Fibroblast of villous mesenchyme (primary cell): ENCODE data around the gene RAI14. TPM values are rescaled to one million over a fixed set of nuclear protein-coding genes. Genes with fewer than 3 reads are reported as not detected.
A peak's percentile ranks its signal among the peaks of the same experiment; 100 is the strongest.
"Not testable (repeated sequence)": the region's sequence is repeated elsewhere in the genome, so short reads cannot be mapped to it uniquely, and the experiment has no call there.

Source experiments
- DNase-seq: peaks from one replicate; pipeline ENCODE4 v3.0.0-alpha.2; 2010; ENCODE audit warnings: low read depth
- H3K4me3 ChIP-seq: 2 replicates; pipeline ENCODE4 v1.5.1; 2011; ENCODE audit warnings: low read depth, mild to moderate bottlenecking, low read length
- total RNA-seq: library from RNA; depleted of rRNA; stranded (reverse); fragments of >200 nt; gene quantifications from 2 replicates; pipeline ENCODE4 v1.2.3, GENCODE V29; 2012
- TF ChIP-seq, protein P1 (sequence below): IDR thresholded peaks from 2 replicates; pipeline ENCODE4 v1.5.1; 2012; ENCODE audit warnings: low read depth, mild to moderate bottlenecking, low read length; ENCODE audit not compliant: insufficient read depth

Gene RAI14
- total RNA-seq, 1 donor: 291 TPM

DNA sequence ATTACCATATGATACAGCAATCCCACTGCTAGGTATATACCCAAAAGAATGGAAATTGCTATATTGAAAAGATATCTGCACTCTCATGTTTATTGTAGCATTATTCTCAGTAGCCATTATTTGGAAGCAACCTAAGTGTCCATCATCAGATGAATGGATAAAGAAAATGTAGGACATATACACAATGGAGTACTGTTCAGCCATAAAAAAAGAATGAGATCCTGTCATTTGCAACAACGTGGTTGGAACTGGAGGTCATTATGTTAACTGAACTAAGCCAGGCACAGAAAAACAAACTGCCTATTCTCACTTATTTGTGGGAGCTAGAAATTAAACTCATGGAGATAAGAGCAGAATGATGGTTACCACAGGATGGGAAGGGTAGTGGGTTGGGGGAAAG, 119.8 kb downstream of the RAI14 start:
- H3K4me3 ChIP-seq: no peak overlapping the region
- TF ChIP-seq, protein P1, sequence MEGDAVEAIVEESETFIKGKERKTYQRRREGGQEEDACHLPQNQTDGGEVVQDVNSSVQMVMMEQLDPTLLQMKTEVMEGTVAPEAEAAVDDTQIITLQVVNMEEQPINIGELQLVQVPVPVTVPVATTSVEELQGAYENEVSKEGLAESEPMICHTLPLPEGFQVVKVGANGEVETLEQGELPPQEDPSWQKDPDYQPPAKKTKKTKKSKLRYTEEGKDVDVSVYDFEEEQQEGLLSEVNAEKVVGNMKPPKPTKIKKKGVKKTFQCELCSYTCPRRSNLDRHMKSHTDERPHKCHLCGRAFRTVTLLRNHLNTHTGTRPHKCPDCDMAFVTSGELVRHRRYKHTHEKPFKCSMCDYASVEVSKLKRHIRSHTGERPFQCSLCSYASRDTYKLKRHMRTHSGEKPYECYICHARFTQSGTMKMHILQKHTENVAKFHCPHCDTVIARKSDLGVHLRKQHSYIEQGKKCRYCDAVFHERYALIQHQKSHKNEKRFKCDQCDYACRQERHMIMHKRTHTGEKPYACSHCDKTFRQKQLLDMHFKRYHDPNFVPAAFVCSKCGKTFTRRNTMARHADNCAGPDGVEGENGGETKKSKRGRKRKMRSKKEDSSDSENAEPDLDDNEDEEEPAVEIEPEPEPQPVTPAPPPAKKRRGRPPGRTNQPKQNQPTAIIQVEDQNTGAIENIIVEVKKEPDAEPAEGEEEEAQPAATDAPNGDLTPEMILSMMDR: no peak
- DNase-seq: no peak

DNA sequence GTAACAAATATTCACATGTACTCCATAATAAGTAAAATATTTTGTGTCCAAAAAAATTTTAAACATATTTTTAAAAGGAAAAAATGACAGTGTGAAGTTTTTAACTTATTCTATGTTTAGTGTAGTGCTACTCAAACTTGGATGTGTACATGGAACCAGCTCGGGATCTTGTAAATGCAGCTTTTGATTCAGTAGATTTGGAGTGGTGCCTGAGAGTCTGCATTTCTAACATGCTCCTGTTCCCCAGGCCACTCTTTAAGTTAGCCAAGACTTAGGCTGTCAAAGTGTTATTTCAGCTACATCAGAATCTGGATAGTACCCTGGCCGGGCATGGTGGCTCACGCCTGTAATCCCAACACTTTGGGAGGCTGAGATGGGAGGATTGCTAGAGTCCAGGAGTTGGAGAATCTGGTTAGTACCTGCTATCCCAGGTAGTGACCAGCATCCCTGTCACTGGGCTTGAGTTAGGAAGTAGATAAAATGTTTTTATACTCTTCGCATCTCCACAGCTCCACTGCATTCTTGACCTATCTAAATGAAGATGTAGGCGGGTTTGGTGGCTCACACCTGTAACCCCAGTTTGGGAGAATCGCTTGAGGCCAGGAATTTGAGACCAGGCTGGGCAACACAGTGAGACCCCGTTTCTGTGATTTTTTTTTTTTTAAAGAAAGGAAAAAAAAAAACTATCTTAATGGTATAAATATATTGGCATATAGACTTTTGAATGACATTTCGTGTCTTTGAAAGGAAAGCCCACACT, 122.1 kb downstream of the RAI14 start:
- no peak overlapping the region for H3K4me3 ChIP-seq
- DNase-seq: no peak
- TF ChIP-seq, protein P1: no peak

DNA sequence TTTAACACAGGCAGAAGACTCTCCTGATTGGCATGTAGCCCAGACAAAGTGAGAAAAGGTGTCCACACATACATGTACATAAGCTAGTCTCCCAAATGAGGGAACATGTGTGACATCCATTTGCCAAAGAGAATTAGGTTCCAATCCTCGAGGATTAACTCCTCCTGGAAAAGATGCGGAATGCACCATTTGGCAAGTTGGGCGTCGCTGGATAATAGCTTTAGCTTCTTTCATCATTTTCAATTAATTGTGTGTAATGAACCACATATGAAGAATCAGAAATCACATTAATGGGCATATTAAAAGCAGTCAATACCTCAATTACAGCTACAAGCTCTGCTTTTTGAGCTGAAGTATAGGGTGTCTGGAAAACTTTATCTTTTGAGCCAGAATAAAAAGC, 127.8 kb downstream of the RAI14 start:
- H3K4me3 ChIP-seq, DNase-seq: not testable (repeated sequence)

GRCh38 chr5:34787035-34787434, 130.9 kb downstream of the RAI14 start:
- TF ChIP-seq, protein P1: no peak
- no peak for DNase-seq
- H3K4me3 ChIP-seq: no peak overlapping the region

- DNase-seq: peak; percentile 47
- no peak overlapping the region for H3K4me3 ChIP-seq
- TF ChIP-seq, protein P1: no peak
These were observed 132.9 kb downstream of the RAI14 start for GRCh38 chr5:34789021-34789531.

- DNase-seq: no peak
- H3K4me3 ChIP-seq: no peak overlapping the region
- TF ChIP-seq, protein P1: no peak
These were observed 133.5 kb downstream of the RAI14 start for GRCh38 chr5:34789639-34790038.

DNA sequence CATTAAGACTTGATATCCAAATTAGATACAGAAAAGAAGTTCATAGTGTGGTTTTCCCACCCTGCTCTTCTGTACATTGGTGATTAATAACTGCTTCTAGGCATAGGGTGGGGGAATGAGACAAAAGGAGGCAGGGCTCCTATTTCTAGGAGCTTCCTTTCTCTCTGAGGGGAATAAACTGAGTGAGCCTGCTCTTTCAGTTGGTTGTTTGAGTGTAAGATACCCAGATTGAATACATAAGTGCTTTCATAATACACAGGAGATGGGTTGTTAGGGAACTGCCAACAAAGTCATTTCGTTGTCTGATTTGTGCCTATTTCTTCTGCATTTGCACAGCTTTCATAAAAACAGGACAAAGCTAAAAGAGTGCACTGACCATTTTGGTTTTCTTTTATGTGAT, 133.9 kb downstream of the RAI14 start:
- no peak for DNase-seq
- H3K4me3 ChIP-seq: no peak overlapping the region
- TF ChIP-seq, protein P1: no peak
